HG03139 (cell line): ENCODE data around the gene CNTNAP1.

Experiments
- ATAC-seq: cut with Tn5 transposase; IDR thresholded peaks from one replicate; pipeline ENCODE4 v1.9.1; 2021; ENCODE audit not compliant: unreplicated experiment

CNTNAP1 gene

DNA sequence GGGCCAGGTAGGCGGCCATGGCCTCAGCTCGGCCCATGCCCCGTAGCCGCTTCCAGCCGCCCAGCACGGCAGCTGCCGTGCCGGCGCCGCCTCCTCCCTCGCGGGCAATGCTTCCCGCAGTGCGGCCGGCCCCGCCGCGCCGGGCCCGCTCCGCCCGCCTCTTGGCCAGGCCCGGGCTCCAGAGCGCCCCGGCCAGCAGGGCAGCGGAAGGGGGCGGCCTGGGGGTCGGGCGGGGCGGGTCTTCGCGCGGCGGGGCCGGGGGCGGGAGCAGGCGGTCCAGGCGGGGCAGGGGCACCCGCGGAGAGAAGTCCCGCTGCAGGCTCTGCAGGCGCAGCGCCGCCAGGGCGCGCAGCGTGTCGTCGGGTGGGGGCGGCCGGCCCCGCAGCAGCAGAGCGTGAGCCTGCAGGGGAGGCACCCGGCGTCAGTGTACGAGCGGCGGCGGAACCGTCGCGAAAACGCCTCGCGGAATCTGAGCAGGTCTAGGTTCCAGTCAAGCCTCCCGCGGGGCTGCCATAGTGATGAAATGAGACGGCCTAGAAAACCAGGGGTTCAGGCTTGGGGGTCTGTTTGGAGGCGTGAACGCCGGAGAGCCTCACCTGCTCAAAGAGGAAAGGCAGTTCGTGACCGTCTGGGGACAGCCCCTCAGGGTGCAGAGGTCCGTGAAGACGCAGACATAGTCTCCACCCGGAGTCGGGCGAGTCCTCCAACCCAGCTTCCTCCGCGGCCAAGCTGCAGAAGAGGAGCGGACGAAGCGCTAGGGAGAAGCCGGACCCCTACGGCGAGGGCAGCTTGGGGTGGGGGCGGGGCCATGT lies 12.1 kb upstream of the CNTNAP1 start:
- ATAC-seq, result no peak

DNA sequence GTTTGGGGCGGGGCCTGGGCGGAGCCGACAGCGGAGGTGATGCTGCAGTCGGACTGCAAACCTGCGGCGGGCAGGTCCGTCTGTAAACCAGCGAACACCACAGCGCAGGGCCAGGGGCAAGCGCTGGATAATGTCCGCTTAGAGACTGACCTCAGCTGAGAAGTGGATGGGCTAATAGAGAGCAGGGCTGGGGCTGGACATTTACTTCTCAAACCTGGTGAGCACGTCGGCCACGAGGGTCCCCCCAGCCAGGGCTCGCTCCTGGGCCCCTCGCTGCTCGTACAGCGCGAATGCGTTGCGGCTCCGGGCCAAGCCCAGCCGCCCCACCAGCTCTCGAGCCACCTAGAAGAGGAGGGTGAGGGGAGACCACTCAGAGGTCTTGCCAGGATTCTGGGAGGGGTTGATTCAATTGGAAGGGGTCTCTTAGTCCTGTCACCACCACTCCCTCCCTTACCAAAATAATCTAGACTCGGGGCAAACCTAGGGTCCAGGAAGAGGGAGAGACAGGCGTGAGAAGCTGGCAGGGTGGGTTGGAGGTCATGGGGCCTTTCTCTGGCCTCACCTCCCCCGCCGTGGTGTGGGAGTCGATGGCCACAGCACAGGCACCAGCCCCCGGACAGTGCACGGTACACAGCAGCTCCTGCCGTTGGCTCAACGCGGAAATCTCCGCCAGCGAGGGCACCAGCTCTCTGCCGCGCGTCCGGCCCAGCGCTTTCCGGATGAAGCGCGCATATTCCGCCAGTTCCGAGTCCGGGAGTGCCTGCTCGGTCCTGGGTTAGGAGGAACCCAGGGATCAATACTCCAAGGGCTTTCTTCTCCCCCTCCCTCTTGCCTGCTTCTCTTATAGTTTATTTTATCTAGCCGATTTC lies 11.3 kb upstream of the CNTNAP1 start:
- ATAC-seq, result no peak

DNA sequence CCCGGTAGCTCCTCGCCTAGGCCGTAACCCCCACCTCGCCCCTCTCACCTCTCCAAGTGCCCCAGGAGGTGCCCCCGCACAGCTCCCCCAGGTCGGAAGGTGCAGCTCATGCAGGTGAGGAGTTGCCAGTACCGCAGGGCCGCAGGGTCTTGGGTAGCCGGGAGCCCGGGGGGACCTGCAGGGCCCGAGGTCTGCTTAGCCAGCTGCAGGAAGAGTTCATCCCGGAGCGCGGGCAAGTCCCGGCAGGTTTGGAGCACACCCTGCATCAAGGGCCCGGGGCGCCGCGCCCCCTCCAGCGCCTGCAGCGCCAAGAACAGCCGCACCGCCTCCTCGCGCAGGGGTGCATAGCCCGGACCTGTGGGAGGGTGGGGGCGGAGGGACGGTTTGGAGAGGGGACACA lies 10.3 kb upstream of the CNTNAP1 start:
- no peak for ATAC-seq

DNA sequence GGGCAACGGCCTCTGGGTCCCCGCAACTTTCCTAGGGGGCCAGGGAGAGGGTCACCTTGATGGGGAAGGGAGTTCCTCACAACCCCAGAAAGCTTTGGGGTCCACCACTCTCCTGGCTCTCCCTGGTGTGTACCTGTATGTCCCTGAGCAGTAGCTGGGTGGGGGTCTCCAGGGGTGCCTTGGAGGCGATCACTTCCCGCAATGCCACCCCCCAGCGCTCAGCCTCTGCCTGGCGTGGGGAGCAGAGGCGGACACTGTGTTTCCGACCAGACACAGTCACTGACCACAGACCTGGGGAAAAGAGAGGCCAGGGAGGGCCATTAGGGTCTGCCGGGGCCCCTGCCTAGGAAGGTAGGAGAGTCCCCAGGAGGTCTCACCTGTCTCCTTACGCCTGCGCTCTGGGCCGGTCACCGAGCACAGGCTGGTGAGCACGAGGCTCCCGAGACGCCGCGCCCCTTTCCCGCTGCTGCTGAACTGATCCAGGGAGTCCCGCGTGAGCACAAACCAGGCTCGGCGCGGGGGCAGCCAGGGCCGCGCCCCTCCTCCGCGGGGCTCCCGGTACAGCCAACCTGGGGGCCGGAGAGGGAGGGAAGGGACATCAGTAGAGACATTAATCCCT lies 9.0 kb upstream of the CNTNAP1 start:
- ATAC-seq, result no peak

DNA sequence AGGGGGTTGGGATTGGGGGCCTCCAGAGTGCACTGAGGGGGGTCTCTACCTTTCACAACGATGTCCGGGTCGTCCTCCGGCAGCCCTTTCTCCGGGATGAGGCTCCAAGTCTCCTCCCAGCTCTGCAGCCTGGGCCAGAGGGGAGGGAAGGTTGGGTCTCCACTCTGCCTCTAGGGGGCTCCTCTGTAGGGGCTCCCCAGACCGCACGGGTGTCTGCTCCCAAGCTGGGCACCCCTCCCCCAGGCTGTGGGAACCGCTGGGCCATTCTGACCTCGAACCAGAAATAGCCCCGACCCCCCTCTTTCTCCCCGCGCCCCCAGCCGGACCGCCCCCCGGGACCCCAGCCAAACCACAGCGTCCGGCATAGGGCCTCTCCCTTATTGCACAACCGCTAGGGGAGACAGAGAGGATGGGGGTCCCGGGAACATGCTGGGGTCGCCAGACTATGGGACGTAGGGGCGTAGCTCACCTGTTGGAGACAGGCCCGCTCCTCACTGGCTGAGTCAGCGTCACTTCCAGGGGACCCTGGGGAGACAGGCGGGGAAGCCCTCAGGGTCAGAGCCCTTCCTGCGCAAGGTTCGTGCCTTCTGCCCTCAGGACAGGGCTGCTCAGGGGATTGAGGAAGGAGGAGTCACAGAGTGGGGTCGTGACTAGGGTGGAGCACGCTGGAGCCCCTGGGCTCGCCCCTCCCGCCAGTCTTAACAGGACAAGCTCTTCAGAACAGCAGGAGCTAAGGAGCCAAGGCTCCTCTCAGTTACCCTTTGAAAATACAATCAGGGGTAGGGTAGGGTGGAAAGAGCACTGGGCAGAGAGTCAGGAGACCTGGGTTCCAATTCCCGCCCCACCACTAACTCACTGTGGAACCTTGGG lies 8.2 kb upstream of the CNTNAP1 start:
- no peak for ATAC-seq

DNA sequence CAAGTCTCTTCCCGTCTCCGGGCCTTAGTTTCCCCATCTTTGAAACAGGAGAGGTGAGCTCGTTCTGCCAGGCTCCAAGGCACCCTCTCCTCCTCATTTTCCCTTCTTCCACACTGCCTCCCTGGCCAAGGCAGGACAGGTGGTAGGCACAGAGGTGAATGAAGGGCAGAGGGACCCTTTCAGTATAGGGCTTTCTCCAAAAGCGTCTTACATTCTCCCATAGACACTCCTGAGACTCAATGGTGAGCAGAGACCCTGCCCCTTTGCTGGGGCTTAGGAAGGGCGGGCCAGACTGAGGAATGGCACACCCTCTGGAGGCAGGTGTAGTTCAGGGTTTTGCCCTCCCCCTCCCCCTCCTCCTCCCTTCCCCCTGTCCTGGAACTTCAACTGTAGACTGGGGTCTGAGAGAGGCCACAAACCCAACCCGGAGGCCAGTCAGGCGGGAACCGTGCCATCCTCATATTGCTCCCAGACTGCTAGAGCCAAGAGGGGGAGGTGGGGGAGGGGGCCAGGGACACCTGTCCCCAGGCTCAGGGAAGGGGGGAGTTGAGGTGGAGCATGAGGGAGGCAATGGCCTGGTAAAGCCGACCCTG lies 7.5 kb upstream of the CNTNAP1 start:
- ATAC-seq, result no peak

DNA sequence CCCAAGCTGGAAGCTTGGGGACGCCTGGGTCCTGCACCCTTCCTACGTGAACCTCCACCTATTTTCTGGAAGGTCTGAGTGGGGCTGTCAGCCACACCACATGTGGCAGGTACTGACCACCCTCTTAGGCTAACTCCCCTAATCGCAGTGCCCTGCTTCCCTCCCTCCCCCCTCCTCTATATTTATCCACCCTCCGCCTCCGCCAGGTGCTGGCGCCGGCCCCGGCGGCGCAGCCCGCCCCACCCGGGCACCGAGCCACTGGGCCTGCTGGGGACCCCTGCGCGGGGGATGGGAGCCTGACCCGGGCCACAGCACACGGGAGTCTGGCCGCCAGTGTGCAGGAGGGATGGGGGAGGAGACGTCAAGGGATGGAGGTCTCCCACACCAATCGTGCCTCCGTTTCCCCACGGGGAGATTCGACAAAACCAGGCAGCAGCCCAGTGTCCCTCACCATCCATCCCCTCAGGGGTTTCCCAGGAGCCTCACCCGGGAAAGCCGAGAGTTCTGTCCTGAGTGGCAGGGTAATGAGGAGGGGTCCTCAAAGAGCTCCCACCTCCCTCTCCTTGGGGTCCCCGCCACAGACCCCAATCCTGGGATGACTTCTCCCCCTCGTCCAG lies 6.9 kb upstream of the CNTNAP1 start:
- ATAC-seq, result no peak

DNA sequence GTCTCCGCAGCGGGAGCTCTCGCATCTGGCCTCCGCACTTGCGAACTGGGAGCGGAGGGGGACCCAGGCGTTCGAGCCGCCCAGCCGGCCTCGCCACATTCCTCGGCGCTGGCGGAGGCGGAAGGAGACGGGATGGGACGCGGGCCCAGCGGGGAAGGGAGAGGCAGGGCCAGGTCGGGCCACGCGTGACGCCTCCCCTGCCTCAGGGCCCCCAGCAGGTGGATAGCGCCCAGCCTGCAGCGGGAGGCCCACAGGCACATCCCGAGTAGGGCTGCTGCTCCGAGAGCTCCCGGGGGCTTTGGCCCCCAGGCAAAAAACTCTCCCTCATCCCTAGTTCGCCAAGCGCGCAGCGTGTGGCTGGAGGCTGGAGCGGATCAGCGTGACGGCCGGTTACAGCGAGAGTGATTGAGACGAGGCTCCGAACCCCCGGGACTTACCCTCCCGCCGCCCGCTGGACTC lies 6.3 kb upstream of the CNTNAP1 start:
- ATAC-seq, result no peak

DNA sequence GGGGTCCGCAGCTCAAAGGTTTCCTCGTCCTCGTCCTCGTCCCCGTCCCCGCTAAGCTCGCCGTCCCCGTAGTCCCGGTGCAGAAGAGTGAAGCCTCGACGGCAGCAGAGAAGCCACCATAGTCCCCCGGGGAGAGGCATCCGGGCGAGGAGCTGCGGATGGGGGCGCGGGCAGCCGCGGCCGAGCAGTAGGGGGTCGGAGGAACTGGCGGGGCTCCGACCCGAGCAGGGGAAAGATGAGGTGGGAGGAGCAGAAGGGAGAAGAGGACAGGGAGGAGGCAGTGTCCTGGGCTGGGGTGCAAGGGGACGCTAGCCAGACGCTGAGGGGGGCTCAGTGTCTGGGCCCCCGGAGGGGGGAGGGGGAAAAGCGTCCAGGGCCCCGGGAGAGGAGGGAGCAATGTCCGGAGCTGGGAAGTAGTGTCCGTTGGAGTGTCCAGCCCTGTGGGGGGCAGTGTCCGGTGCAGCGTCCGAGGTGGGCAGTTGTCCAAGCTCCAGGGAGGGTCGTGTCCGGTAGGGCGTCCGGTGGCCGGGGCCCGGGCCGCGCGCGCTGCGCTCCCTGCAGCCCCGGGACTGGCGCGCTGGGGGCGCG lies 5.8 kb upstream of the CNTNAP1 start, which contains the start of gene PLEKHH3:
PLEKHH3 (minus strand) TSS at position 571 of the 588 bp plus-strand sequence; CDS start at position 140, 431 bp downstream.
- no peak for ATAC-seq

DNA sequence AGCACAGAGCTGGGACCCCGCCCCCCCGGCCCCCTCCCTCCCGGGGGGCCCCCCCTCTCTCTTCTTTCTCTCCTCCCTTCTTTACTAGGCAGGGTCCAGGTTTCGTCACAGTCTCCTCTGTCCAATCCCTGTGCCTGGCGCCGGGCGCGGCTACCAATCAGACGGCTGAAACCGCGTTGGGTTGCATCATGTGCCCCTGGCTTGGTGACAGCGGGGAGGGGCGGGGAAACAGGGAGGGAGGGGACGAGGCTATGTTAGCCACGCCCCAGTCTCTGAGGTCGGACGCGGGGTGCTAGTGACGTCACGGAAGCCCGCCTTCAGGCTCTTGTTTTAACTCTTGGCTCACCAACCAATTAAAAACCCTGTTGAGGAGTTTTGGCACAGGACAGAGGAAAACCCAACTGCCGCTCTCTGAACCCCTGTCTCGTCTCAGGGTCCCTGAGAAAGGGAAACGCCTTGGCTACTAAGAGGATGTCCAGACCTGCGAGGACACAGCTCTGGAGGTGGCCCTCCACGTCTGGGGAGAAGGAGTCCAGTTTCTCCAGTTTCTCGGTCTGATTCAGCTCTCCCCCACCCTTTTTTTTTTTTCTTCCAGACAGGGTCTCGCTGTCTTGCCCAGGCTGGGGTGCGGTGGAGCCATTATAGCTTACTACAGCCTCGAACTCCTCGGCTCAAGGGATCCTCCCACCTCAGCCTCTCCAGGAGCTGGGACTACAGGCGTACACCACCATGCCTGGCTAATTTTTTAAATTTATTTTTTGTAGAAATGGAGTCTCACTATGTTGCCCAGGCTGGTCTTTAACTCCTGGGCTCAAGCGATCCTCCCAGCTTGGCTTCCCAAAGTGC lies 5.1 kb upstream of the CNTNAP1 start:
- ATAC-seq, result peak; percentile 54

DNA sequence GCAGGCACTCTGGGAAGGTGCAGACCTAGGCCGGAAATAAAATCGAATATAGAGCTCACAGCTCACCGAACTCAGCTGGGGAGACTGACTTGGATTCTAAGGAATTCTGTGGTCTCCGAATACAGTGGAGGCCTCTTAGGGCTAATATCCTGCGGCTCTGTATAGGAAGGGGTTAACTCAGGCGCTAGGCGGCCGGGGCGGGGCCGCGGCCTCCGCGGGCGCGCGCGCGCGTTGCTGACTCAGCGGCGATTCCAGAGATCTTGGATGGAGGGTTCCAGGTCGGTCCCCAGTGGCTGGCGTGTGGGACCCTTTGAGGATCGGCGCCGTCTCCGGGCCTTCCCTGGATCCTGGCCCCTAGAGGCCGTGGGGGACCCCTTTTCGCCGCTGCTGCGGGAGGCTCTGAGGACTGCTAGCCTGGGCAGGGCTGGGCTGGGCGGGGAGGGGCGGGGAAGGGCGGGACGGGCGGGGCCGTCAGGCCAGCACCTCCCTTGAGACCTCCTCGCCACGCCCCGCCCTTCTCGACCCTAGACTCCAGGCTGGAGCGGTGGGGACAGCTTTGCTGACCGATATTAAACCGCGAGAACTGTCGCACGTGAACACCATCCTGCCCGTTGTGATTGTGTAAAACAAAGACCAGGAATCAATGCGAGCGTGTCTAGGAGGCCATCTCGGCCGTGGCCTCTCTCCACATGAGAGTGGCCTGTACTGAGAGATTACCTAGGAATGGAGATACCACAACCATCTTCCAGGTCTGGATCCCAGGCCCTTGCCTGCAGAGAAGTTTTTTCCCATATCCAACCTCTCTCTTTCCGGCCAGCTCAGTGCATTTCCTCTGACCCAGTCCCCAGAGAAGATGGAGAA lies 4.2 kb upstream of the CNTNAP1 start:
- no peak for ATAC-seq

DNA sequence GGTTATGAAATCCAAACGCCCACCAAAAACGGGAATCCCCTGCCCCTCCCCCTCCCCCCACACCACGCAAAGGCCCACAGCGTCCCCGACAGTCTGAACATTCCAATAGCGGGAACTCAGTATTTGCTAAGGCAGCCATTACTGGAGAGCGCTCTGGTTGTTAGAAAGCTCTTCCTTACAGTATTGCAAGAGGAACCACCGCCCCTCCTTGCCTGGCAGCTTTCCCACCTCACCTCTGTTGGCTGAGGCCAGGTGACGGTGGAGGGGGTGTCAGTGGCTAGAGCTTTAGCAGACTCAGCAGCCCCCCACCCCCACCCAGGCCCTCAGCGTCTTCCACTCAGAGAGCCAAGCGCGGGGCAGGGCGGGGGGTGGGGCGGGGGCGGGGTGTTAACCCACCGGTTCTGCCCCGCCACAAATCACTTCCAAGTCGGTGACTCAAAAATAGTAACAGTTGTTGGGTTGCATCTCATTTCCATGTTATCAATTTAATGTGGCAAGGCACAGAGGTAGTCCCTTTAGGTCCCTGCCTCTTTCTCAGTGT lies 3.3 kb upstream of the CNTNAP1 start:
- ATAC-seq, result no peak

DNA sequence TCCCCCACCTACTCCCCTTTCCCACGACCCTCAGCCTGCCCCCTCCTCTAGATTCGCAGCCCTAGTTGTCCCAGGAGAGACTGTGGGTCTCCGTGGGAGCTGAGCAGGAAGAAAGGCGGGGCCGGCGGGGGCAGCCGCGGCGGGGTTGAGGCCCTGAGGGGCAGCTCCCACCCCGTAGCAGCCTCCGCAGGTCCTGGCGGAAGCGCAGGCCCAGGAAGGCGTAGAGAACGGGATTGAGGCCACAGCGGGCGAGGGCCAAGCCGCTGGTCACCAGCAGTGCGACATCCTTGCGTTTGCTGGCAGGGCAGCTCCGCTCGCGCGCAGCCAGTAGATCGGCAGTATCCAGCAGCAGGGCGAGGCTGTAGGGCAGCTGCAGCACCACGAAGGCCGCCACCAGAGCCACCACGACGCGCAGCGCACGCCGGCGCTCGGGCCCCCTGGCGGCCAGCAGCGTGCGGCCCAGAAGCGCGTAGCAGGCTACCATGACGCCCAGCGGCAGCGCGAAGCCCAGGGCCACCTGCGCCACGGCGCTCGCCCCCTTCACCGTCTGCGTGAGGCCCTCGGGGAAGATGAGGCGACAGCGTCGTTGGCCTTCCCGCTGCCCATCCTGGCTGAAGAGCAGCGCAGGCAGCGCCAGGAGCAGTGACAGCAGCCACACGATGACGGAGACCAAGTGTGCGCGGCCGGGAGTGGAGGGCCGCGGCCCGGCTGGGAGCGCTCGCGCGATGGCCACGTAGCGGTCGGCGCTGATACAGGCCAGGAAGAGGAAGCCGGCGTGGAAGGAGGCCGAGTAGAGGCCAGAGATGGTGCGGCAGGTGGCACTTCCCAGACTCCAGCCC lies 2.6 kb upstream of the CNTNAP1 start:
- ATAC-seq, result peak; percentile 25

DNA sequence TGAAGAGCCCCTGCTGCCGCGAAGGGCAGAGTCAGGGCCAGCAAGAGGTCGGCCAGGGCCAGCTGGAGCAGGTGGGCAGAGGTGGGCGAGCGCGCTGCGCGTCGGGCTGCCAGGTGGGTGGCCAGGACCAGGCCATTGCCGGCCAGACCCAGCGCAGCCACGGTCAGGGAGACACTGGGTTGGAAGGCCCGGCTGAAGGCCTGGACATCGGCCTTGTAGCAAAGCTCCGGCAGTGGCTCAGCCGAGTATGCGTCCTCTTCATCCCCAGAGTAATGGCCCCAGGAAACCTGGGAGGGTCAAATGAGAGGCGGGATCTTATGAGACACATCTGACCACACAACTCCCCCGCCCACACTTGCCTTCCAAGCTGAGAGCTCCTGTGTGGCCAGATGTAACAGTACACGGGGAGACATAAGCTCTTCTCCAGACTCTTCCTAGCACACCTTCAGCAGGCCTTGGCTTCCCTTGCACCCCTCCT lies 2.0 kb upstream of the CNTNAP1 start:
- no peak for ATAC-seq

DNA sequence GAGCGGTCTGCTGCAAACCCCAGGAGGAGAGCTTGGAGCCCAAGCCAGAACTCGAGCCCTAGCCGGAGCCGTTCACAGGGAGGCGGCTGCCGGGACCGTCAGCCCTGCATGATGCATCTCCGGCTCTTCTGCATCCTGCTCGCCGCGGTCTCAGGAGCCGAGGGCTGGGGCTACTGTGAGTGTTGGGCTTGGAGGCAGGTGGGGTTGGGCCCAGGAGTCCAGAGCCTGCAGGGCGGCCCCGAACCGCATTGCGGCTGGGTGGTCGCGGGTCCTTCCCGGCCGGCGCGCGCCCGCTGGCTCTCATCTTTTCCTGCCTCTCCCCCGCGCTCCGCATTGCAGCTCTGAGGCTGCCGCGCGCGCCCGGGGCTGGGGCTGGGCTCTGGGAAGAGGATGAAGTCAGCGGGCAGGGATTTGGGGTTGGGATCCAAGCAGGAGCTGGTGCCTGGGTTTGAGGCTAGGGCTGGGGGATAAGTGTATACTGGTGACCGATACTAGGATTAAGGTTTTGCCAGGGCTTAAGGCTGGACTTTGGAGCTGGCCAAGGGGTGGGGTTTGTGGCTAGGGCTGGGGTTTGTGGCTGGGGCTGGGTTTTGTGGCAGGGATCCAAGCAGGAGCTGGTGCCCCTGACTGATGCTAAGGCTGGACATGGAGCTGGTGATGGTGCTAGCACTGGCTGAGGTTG lies 532 bp downstream of the CNTNAP1 start:
- ATAC-seq, result no peak
